T-helper 22 cell (primary cell): ENCODE results near the gene RALGPS2.
"Not testable (repeated sequence)": the region's sequence is repeated elsewhere in the genome, so short reads cannot be mapped to it uniquely, and the experiment has no call there.

Source experiments
- DNase-seq: peaks from one replicate; pipeline ENCODE4 v3.0.0-alpha.2; 2020; ENCODE audit warnings: low read depth

RALGPS2 gene

DNA sequence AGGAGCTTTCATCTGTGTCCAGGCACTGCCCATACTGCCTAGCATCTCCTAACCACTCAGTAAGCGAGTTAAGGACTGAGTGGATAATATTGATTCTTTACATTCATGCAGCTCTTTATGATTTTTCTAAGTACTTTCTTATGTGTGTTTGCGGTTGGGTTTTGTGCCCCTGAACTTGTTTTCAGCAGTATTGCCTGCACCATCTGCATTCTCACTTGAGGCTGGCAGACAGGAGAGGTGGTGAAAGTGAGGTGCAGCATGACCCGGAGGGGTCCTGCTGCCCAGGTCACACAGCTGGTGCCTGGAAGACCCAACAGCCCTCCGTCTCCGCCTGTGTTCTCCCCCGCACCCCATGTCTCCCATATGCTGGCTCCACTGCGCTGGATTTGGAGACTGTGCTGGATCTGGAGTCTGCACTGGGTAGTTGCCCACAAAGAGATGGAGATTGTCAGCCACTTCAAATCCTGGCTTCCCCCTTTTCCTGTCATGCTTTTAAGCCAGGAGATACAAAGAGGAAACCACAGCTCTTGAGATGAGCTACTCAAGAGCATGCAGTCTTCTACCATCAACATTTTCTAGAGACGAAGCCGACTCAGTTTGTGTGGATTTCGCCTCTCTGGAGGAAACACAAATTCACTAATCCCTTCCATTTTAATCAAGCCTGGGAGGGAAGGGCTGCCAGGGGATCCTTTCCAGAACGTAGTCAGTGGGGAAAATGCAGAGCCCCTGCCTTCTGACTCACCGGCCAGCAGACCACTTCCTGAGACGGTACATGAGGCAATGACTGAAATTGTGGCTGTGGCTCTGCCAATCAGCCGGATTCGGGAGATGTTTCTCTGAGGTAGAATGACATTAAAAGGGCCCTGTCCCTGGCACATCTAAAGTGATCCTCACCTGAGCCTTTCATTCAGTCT, 217.5 kb downstream of the RALGPS2 start:
- no peak for DNase-seq

DNA sequence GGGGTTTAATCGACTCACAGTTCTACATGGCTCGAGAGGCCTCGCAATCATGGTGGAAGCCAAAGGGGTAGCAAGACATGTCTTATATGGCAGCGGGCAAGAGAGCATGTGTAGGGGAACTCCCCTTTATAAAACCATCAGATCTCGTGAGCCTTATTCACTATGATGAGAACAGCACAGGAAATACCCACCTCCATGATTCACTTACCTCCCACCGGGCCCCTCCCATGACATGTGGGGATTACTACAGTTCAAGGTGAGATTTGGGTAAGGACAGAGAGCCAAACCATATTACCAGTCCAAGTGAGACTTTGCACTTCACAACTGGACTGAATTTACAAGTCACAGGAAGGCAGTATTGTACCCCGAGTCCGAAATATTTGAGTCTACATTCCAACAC, 219.7 kb downstream of the RALGPS2 start:
- no peak for DNase-seq

- DNase-seq = no peak
Observed at GRCh38 chr1:178945763-178946266, 220.8 kb downstream of the RALGPS2 start.

GRCh38 chr1:178946416-178946815, 221.4 kb downstream of the RALGPS2 start:
- no peak for DNase-seq

- no peak for DNase-seq
Observed at GRCh38 chr1:178946855-178947676, 222.0 kb downstream of the RALGPS2 start.

DNA sequence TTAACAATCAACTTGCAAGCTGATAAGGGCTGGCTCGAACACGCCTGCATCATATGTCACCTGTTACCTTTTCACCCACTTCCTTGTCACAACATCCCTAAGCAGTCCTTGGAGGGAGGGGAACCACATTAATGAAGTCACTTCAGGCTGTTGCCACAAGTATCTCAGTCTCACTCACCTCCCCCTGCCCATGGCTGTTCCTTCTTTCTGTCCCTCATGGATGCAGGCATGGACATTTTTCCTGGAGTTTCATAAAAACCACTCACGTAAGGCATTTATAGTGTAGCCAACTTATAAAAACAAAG, 222.6 kb downstream of the RALGPS2 start:
- no peak for DNase-seq

- DNase-seq = no peak
Observed at GRCh38 chr1:178948676-178949075, 223.6 kb downstream of the RALGPS2 start.

DNA sequence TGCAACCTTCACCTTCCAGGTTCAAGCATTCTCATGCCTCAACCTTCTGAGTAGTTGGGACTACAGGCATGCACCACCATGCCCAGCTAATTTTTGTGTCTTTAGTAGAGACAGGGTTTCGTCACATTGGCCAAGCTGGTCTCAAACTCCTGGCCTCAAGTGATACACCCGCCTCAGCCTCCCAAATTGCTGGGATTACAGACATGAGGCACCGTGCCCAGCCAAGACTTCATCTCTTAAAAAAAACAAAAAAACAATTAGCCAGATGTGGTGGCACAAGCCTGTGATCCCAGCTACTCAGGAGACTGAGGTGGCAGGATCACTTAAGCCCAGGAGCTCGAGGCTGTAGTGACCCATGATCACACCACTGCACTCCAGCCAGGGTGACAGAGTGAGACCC, 224.8 kb downstream of the RALGPS2 start:
- DNase-seq = not testable (repeated sequence)

DNA sequence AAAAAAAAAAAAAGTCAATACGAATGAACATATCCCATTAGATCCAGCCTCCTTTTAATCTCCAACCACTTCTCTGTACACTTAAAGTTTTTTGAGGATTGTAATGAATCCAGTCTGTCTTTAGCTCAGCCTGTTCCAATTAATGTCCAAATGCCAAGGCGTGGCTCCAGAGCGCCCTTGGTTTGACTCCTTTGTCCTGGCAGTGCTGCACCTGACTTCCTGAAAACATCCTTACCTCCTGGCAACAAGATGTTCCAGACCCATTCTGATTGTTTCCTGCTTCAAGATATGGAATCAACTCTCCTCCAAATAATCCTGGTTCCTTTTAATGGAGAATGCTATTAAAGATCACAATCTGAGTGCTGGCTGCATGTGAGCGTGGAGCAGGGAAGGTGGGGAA, 226.6 kb downstream of the RALGPS2 start:
- DNase-seq = no peak

- DNase-seq = no peak
Observed at GRCh38 chr1:178953034-178953433, 228.0 kb downstream of the RALGPS2 start.

- no peak for DNase-seq
Observed at GRCh38 chr1:178953538-178954324, 228.7 kb downstream of the RALGPS2 start.

DNA sequence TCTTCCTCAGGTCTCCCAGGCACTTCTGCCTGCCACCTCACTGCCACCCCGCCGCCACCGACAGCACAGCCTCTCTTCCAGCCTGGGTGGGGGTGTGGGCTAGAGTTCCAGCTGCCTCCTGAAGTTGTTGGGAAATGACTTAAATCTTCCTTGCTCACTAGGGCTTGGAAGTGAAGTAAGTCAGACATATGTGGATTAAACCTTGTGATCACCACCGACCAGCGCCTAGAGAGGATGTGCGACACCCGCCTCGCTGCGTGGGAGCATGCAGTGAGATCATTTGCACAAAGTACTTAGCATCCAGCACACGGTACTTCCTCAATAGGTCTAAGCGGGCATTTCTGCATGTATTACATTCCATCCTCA, 229.3 kb downstream of the RALGPS2 start:
- DNase-seq = no peak

- no peak for DNase-seq
Observed at GRCh38 chr1:178954937-178955336, 229.9 kb downstream of the RALGPS2 start.

DNA sequence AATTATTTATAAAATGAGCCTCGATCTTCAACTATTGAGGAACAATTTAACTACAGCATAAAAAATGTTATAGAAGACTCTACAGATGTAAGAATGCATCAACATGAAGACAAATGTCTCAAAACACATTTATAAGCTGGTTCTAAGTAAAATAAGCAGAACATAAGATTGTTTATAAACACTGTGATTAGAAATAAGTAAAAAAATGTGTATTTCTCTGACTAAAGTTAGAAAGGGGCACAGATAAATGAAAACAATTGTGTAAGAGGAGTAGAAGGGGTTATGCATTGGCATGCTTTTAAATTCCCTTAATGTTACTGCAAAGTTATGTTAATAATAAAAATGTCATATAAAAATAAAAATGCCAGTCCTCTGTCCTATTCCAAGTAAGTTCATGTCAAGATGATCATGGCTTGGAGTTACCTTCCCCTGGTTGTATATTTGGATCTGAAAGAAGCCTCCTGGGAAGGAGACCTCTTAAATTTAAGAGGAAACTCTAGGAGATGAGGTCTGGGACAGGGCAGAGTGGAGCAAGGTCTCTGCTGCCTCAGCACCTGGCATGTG, 230.4 kb downstream of the RALGPS2 start:
- no peak for DNase-seq

GRCh38 chr1:178958491-178958890, 233.4 kb downstream of the RALGPS2 start:
- DNase-seq = no peak

- DNase-seq = no peak
Observed at GRCh38 chr1:178959543-178960460, 234.8 kb downstream of the RALGPS2 start.

DNA sequence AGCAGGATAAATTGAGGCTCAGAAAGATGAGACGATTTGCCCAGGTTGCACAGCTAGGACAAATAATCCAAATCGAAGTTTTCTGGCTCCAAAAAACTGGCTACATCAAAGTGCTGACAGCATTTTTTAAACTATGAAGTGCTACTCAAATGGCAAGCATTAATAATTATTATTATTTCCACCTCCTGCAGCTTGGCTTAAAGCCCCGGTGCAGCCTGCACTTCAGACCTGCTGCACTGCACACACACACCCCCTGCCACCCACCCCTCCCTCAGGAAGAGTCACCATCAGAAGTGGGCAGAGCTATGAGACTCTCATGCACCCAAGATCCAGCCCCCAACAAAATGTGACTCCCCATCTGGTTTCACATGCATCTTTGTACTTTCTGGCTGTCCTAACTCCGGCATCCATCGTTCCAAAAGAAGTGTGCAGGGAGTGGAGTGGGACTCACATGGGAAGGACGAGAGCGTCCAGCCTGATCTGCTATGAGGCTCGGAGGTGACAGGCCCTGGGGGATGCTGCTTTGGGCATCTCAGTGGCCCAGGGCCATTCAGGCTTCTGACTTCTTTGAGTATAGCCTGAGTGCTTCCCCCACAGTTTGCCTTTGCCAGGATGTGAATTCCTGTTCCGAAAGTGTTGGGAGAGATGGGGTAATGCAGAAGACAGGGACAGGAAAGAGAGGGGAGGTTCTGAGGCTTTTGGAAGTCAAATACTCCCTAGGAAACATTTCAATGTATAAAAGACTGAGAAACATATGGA, 235.6 kb downstream of the RALGPS2 start:
- no peak for DNase-seq

DNA sequence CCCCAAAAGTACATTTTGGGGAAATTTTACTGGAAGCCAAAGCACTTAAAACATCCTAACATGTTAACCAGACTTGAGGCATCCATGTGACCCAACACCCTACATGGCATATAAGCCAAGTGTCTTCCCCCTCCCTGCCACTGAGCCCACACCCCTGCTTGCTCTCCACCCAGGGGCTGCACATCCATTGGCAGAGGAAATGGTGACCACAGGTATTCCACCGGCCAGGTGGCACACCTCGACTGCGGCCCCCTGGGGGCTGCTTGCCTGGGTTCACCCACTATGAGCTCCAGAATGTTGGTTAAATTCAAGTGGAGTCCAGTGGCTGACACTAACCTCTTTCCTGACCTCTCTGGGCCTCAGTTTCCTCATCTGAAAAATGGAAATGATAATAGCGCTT, 236.3 kb downstream of the RALGPS2 start:
- no peak for DNase-seq

DNA sequence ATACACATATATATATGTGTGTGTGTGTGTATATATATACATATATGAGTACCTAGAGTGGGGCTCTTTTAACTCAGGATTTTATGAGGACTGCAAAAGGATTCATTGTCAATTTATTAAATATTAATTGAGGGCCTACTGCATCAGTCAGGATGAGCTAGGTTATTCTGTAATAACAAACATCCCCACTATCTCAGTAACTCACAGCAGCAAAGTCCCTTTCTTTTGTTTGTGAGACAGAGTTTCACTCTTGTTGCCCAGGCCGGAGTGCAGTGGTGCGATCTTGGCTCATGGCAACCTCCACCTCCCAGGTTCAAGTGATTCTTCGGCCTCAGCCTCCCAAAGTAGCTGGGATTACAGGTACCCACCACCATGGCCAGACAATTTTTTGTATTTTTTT, 236.8 kb downstream of the RALGPS2 start:
- no peak for DNase-seq
